Panc1 (cell line): ENCODE data around the gene DACT1.

Source experiments
- CTCF ChIP-seq: fragments of 450-650 bp; IDR thresholded peaks from 2 replicates; pipeline ENCODE4 v1.5.1; 2017; ENCODE audit warnings: mild to moderate bottlenecking
- POLR2AphosphoS5 ChIP-seq: IDR thresholded peaks from 2 replicates; pipeline ENCODE4 v1.6.1; 2012; ENCODE audit warnings: mild to moderate bottlenecking, low read depth, low read length, moderate library complexity
- REST ChIP-seq, 2 experiments: IDR thresholded peaks; 2 replicates each; pipeline ENCODE4 v1.6.1; 2011 to 2012; ENCODE audit warnings: low read depth in 2 of 2, control low read depth in 1 of 2, low read length in 1 of 2, mild to moderate bottlenecking in 1 of 2, moderate library complexity in 1 of 2; ENCODE audit not compliant: insufficient read depth in 1 of 2
- SIN3A ChIP-seq: IDR thresholded peaks from 2 replicates; pipeline ENCODE4 v1.6.1; 2012; ENCODE audit warnings: low read depth, mild to moderate bottlenecking, low read length, moderate library complexity, borderline replicate concordance; ENCODE audit not compliant: insufficient read depth
- TCF7L2 ChIP-seq: IDR thresholded peaks from 2 replicates; pipeline ENCODE4 v1.6.1; 2011; ENCODE audit warnings: mild to moderate bottlenecking, low read depth, low read length, inconsistent platforms

GRCh38 chr14:58645641-58646040 is 7.9 kb downstream of the DACT1 start:
- TF ChIP-seq CTCF = no peak
- TF ChIP-seq POLR2AphosphoS5 = no peak
- no peak for TF ChIP-seq REST (IDR thresholded peaks at IDR 0.05; ENCODE audit: insufficient read depth in 1 of 2, low read depth in 2 of 2, low read length in 1 of 2)
- no peak for TF ChIP-seq SIN3A
- no peak for TF ChIP-seq TCF7L2
